B cell (primary cell): ENCODE results near the gene CHRM1. TPM values are rescaled to one million over a fixed set of nuclear protein-coding genes. Genes with fewer than 3 reads are reported as not detected.
A peak's percentile ranks its signal among the peaks of the same experiment; 100 is the strongest.

Experiments used
- ATAC-seq: fragments of 200-7000 bp; cut with Tn5 transposase; one replicate; pipeline ENCODE4 v1.10.0; 2021; ENCODE audit warnings: low read depth, mild to moderate bottlenecking, moderate number of reproducible peaks, moderate library complexity
- CTCF ChIA-PET: fragments of 350-600 bp; sonication (Branson Sonifier 250); formaldehyde crosslinking; loops from one replicate; lab custom pipeline; 2021; ENCODE audit warnings: antibody characterized with exemption, inconsistent platforms; lab: Charles Lee
- POLR2A ChIA-PET: fragments of 350-600 bp; sonication (Branson Sonifier 250); formaldehyde crosslinking; loops from one replicate; lab custom pipeline; 2021; ENCODE audit warnings: antibody characterized with exemption; lab: Charles Lee
- DNase-seq: peaks from one replicate; pipeline ENCODE4 v3.0.0; 2013
- H2AFZ ChIP-seq: 2 replicates; pipeline ENCODE4 v1.6.1; 2012; ENCODE audit warnings: mild to moderate bottlenecking, low read depth, low read length; ENCODE audit not compliant: insufficient read depth, poor library complexity, severe bottlenecking
- H3K27ac ChIP-seq, 2 donors: 1 replicate in 1 of 2; 2 replicates in 1 of 2; pipeline ENCODE4 v1.5.1; 2012 to 2013; ENCODE audit warnings: low read length in 2 of 2, mild to moderate bottlenecking in 2 of 2, moderate library complexity in 1 of 2
- H3K27me3 ChIP-seq, 4 experiments: fragments of 200-600 bp in 1 of 4; sonication (generic) in 1 of 4; replicated peaks in 1 of 4; 1 replicate in 2 of 4; 2 replicates in 2 of 4; pipeline versions ENCODE4 v1.6.1 to v1.7.0; 2013 to 2016; ENCODE audit warnings: low read length in 3 of 4, mild to moderate bottlenecking in 2 of 4, mixed read lengths in 1 of 4, moderate library complexity in 1 of 4; ENCODE audit not compliant: insufficient read depth in 4 of 4, control insufficient read depth in 3 of 4; ENCODE audit errors: control extremely low read depth in 1 of 4
- H3K36me3 ChIP-seq, 2 experiments: replicated peaks in 1 of 2; 1 replicate in 1 of 2; 2 replicates in 1 of 2; pipeline versions ENCODE4 v1.6.1 to v1.7.1; 2013; ENCODE audit warnings: low read length in 1 of 2; ENCODE audit not compliant: insufficient read depth in 2 of 2, control insufficient read depth in 1 of 2; ENCODE audit errors: control extremely low read depth in 1 of 2, extremely low read depth in 1 of 2
- H3K4me1 ChIP-seq, 2 donors: fragments of 200-600 bp in 1 of 2; sonication (generic) in 1 of 2; 1 replicate in 1 of 2; 2 replicates in 1 of 2; pipeline versions ENCODE4 v1.5.1 to v1.6.1; 2013 to 2017; ENCODE audit warnings: low read length in 2 of 2; ENCODE audit not compliant: control insufficient read depth in 2 of 2, insufficient read depth in 2 of 2
- H3K4me2 ChIP-seq: replicated peaks from 2 replicates; pipeline ENCODE3; 2012; ENCODE audit warnings: mild to moderate bottlenecking, low read depth, low read length; ENCODE audit not compliant: poor library complexity, severe bottlenecking
- H3K4me3 ChIP-seq, 5 experiments: fragments of 200-600 bp in 1 of 5; sonication (generic) in 1 of 5; 1 replicate in 3 of 5; 2 replicates in 2 of 5; pipeline versions ENCODE4 v1.5.1 to v1.7.0; 2011 to 2016; ENCODE audit warnings: low read length in 4 of 5, mild to moderate bottlenecking in 4 of 5, low read depth in 2 of 5, control low read depth in 1 of 5, moderate library complexity in 1 of 5; ENCODE audit not compliant: insufficient read depth in 1 of 5; ENCODE audit errors: control extremely low read depth in 1 of 5, extremely low read depth in 1 of 5
- H3K79me2 ChIP-seq: fragments of 200-600 bp; sonication (generic); one replicate; pipeline ENCODE4 v1.6.0; 2016; ENCODE audit warnings: low read length; ENCODE audit not compliant: control insufficient read depth, insufficient read depth
- H3K9ac ChIP-seq: fragments of 200-600 bp; sonication (generic); 2 replicates; pipeline ENCODE4 v1.6.1; 2017; ENCODE audit warnings: mild to moderate bottlenecking, low read length, moderate library complexity
- H3K9me3 ChIP-seq, 3 donors: one replicate each; pipeline versions ENCODE4 v1.6.1 to v1.7.1; 2013; ENCODE audit warnings: low read length in 2 of 3; ENCODE audit not compliant: control insufficient read depth in 2 of 3, insufficient read depth in 1 of 3; ENCODE audit errors: control extremely low read depth in 1 of 3
- H4K20me1 ChIP-seq: 2 replicates; pipeline ENCODE4 v1.6.0; 2012; ENCODE audit warnings: mild to moderate bottlenecking, low read length; ENCODE audit not compliant: insufficient read depth, control insufficient read depth, poor library complexity, severe bottlenecking
- H3K27ac Mint-ChIP-seq: one replicate; pipeline ENCODE4 v1.8.0; 2021; ENCODE audit warnings: mixed read lengths
- H3K27me3 Mint-ChIP-seq: one replicate; pipeline ENCODE4 v1.8.0; 2021; ENCODE audit warnings: mixed read lengths
- H3K4me1 Mint-ChIP-seq: one replicate; pipeline ENCODE4 v1.8.0; 2021; ENCODE audit warnings: mixed read lengths
- H3K4me3 Mint-ChIP-seq: one replicate; pipeline ENCODE4 v1.8.0; 2021; ENCODE audit warnings: mixed read lengths
- H3K9me3 Mint-ChIP-seq: one replicate; pipeline ENCODE4 v1.8.0; 2022; ENCODE audit warnings: mixed read lengths; ENCODE audit not compliant: insufficient read depth
- CTCF ChIP-seq: fragments of 200-600 bp; IDR thresholded peaks from one replicate; pipeline ENCODE4 v1.8.0; 2022; ENCODE audit warnings: antibody characterized with exemption, mild to moderate bottlenecking
- EZH2 ChIP-seq: IDR thresholded peaks from 2 replicates; pipeline ENCODE4 v1.6.1; 2012; ENCODE audit warnings: borderline replicate concordance, low read depth, mild to moderate bottlenecking, moderate library complexity, low read length; ENCODE audit not compliant: insufficient read depth, poor library complexity, severe bottlenecking
- WGBS: methylation state at CpG from one replicate; pipeline ENCODE4 v1.1.5; 2013; ENCODE audit warnings: missing lambda C conversion rate; ENCODE audit not compliant: insufficient coverage; 5-methylcytosine and 5-hydroxymethylcytosine counted together
- intact Hi-C: fragments of 100-400 bp; cut with micrococcal nuclease; formaldehyde crosslinking; loops from one replicate; pipeline ENCODE4 v1.10.0; 2022
- polyA plus RNA-seq: library from polyadenylated mRNA; depleted of rRNA; stranded (reverse); fragments of >200 nt; gene quantifications from 2 replicates; pipeline ENCODE4 v1.2.3, GENCODE V29; 2012
- total RNA-seq, 2 donors: library from RNA; stranded (reverse); fragments of 120-200 nt in 1 of 2; gene quantifications; 1 replicate in 1 of 2; 2 replicates in 1 of 2; pipeline versions ENCODE4 v1.2.3 to v1.2.4, GENCODE V29; 2013 to 2022

Gene CHRM1
- total and polyA plus RNA-seq, 2 donors (not counting 1 experiment from before 2014, with no cell fraction given) = not detected

- Mint-ChIP-seq H3K27ac (peak within 1 kb of the TSS; percentile 100), H3K27me3 (no peaks in the 10 kb centered on the region), H3K4me3 (peak within 1 kb of the TSS; percentile 100), H3K4me1 (peaks cover 39% of the 10 kb centered on the region), H3K9me3 (no peaks in the 10 kb centered on the region)
- Histone ChIP-seq H4K20me1 (peaks cover 37% of the 10 kb centered on the region), H3K4me2 (peak within 1 kb of the TSS; percentile 89), H3K9me3 (no peaks in the 10 kb centered on the region), H3K9ac (peak within 1 kb of the TSS; percentile 89), H3K36me3 (peaks cover 1 to 36% of the 10 kb centered on the region in 2 experiments), H3K4me1 (peaks cover 25 to 36% of the 10 kb centered on the region in 2 donors), H3K27ac (peak within 1 kb of the TSS; percentile 86 to 90), H2AFZ (peak within 1 kb of the TSS; percentile 93), H3K27me3 (no peaks in the 10 kb centered on the region), H3K79me2 (peaks cover 47% of the 10 kb centered on the region), H3K4me3 (peak within 1 kb of the TSS; percentile 66 to 93 (median 78))
- under 1% methylated on average over 67 of the region's 69 CpGs for WGBS
- peak; percentile 77 for ATAC-seq
- ChIA-PET CTCF (interaction anchor here (0.6 to 3.5 kb wide), 21 partner anchors 15 to 488 kb away, joined by 3 to 39 read pairs (median 4); partner anchors contain the start of genes B3GAT3, BSCL2, HNRNPUL2 and TMEM179B), POLR2A (interaction anchor here (0.6 to 2.5 kb wide), 28 partner anchors 16 to 1523 kb away, joined by 3 to 52 read pairs (median 5); partner anchors contain the start of genes HNRNPUL2, LBHD1, MTA2 and POLR2G)
- peak; percentile 87 for TF ChIP-seq CTCF
- TF ChIP-seq EZH2 = no peak
- DNase-seq = peak; percentile 93
- intact Hi-C loops = loop anchor here (1.0 to 5.0 kb wide), 14 partner anchors 19 to 989 kb away; partner anchors contain the start of genes ATL3, BSCL2, FADS3 and GNG3
Measured at GRCh38 chr11:62880803-62881578, 40.2 kb downstream of the CHRM1 start, which contains the start of gene SLC3A2. Gene SLC3A2, plus strand, starts transcription at chr11:62880896. Its CDS starts 128 bp downstream, at chr11:62881024.
